Bronchial epithelial cell (primary cell): Measurements from ENCODE around the gene LDHAL6B. TPM values are rescaled to one million over a fixed set of nuclear protein-coding genes. Genes with fewer than 3 reads are reported as not detected.

Experiments used
- DNase-seq: peaks from one replicate; pipeline ENCODE4 v3.0.0-alpha.2; 2010; ENCODE audit warnings: low read depth
- FAIRE-seq: peaks from 2 replicates; lab custom pipeline; 2011; peaks lifted over from hg19 to GRCh38; lab: Jason Lieb, UNC
- H3K27me3 ChIP-seq: 2 replicates; pipeline ENCODE4 v1.5.1; 2011; ENCODE audit warnings: low read length; ENCODE audit not compliant: control insufficient read depth, insufficient read depth
- H3K36me3 ChIP-seq: 2 replicates; pipeline ENCODE4 v1.5.1; 2011; ENCODE audit warnings: low read length; ENCODE audit not compliant: control insufficient read depth, insufficient read depth
- H3K4me3 ChIP-seq: 2 replicates; pipeline ENCODE4 v1.5.1; 2011; ENCODE audit warnings: mild to moderate bottlenecking, low read depth, low read length, control low read depth
- total RNA-seq: library from RNA; depleted of rRNA; stranded (reverse); fragments of >200 nt; gene quantifications from 2 replicates; pipeline ENCODE4 v1.2.1, GENCODE V29; 2014
- TF ChIP-seq, protein P1 (sequence below): IDR thresholded peaks from 2 replicates; pipeline ENCODE4 v1.5.1; 2011; ENCODE audit warnings: mild to moderate bottlenecking, moderate library complexity, low read length, control low read depth, inconsistent platforms; ENCODE audit not compliant: insufficient read depth, severe bottlenecking

The LDHAL6B gene
- total RNA-seq, 1 donor from 2014 or later: not detected

DNA sequence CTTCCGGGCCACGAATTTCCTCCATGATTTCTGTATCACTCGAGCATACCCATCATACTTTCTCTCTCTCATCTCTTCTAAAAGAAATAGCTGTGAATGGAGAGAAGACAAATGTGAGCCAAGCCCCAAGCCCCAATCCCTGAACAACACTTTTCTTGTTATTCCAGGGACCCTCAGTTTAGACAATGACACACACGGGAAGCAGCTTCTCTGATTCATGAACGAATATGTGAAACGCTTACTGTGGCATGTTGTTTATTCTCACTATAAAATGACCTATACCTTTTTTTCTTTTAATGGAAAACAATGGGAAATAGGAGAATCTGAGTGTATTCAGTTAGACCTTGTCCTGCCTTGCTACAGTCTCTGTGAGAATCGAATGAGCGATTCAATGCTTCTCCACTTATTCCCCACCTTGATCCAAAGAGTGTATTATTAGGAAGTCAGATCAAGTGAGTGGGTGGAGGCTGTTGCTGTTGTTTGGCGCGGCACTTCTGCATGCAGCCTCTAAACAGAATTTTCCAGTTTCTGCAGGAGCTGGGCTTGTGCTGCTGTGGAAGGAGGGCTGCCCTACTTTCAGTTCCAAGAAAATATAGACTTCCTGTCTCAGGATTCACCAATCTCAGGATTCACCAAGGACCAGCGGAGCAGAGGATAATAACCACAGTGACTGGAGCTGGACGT, 32.4 kb upstream of the LDHAL6B start:
- FAIRE-seq: no peak
- H3K36me3 ChIP-seq: peaks cover 9% of the 10 kb centered on the region
- no peak overlapping the region for H3K4me3 ChIP-seq
- no peaks in the 10 kb centered on the region for H3K27me3 ChIP-seq
- TF ChIP-seq, protein P1, sequence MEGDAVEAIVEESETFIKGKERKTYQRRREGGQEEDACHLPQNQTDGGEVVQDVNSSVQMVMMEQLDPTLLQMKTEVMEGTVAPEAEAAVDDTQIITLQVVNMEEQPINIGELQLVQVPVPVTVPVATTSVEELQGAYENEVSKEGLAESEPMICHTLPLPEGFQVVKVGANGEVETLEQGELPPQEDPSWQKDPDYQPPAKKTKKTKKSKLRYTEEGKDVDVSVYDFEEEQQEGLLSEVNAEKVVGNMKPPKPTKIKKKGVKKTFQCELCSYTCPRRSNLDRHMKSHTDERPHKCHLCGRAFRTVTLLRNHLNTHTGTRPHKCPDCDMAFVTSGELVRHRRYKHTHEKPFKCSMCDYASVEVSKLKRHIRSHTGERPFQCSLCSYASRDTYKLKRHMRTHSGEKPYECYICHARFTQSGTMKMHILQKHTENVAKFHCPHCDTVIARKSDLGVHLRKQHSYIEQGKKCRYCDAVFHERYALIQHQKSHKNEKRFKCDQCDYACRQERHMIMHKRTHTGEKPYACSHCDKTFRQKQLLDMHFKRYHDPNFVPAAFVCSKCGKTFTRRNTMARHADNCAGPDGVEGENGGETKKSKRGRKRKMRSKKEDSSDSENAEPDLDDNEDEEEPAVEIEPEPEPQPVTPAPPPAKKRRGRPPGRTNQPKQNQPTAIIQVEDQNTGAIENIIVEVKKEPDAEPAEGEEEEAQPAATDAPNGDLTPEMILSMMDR: no peak
- DNase-seq: no peak

GRCh38 chr15:59174835-59175831, 31.5 kb upstream of the LDHAL6B start:
- no peak overlapping the region for H3K4me3 ChIP-seq
- FAIRE-seq: no peak
- TF ChIP-seq, protein P1: peak; percentile 77

DNA sequence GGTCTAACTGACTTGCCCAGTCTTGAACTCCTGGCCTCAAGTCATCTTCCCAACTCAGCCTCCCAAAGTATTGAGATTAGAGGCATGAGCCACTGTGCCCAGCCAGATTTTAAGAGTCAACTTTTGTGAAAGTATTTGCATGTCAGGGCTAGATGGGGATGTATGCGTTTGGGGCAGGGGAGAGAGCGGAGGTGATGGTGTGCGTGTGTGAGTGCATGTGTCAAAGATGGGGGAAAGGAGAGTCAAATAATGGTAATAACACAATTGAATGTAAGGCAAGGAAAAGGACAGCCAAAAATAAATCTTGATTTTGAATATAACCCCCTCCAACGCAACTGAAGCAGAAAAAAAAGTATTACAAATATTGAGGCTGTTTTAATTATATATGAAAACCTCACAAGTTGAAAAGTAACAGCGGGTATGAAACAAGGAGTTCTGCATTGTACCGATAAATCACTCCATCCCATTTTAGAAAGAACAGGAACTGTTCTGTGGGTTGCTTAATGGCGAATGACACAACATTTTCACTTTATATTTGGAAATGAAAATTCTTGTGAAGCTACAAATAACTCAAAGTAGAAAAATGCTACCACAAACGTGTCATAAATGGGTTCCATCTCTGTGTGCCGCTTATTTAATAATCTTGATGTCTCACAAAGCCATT, 29.9 kb upstream of the LDHAL6B start:
- no peak overlapping the region for H3K4me3 ChIP-seq
- no peak for DNase-seq
- no peaks in the 10 kb centered on the region for H3K27me3 ChIP-seq
- TF ChIP-seq, protein P1: no peak
- H3K36me3 ChIP-seq: peaks cover 8% of the 10 kb centered on the region
- FAIRE-seq: no peak

More at GRCh38 chr15:59174835-59175831, 31.5 kb upstream of the LDHAL6B start:
- peaks cover 10% of the 10 kb centered on the region for H3K36me3 ChIP-seq
- DNase-seq: peak; percentile 84
- H3K27me3 ChIP-seq: no peaks in the 10 kb centered on the region

- Histone ChIP-seq H3K4me3 (no peak overlapping the region), H3K36me3 (peaks cover 6% of the 10 kb centered on the region), H3K27me3 (no peaks in the 10 kb centered on the region)
- TF ChIP-seq, protein P1: no peak
- no peak for FAIRE-seq
- no peak for DNase-seq
These were observed 29.4 kb upstream of the LDHAL6B start for GRCh38 chr15:59177317-59177660.

DNA sequence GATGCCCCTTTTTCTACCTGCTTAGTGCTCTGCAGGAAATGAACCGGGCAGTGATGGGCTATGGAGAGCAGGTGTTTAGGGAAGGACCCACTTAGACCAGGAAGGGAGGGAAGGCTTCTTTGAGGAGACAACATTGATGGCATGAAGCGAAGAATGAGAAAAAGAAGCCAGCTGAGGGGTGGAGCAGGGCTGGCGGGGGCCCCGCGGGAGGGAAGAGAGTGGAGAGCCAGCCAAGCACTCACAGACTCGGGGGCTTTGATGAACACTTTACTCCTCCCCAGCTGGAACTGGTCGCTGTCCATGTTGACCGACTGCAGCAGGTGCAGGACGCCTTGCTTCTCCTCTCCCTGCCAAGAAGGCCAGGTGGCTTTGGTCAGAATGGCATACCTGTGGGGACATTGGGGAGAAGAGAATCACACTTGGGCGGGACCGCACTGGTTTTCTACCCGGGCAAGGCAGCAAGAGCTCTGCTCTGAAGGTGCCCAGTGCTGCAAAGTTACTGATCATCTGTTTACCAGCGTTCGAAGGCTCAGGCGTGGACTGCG, 28.4 kb upstream of the LDHAL6B start:
- H3K4me3 ChIP-seq: no peak overlapping the region
- H3K27me3 ChIP-seq: no peaks in the 10 kb centered on the region
- DNase-seq (no peak), FAIRE-seq (no peak)
- peaks cover 7% of the 10 kb centered on the region for H3K36me3 ChIP-seq
- TF ChIP-seq, protein P1: no peak
